Measurements from ENCODE around the gene NEUROD1.
A peak's percentile ranks its signal among the peaks of the same experiment; 100 is the strongest.
"Not testable (repeated sequence)": the region's sequence is repeated elsewhere in the genome, so short reads cannot be mapped to it uniquely, and the experiment has no call there.

Gene NEUROD1

GRCh38 chr2:181680055-181680936 lies at the start of gene NEUROD1:
Gene NEUROD1, minus strand, starts transcription at chr2:181680517. Its CDS starts 1,657 bp downstream, at chr2:181678860.
- peak; percentile 98 for DNase-seq

GRCh38 chr2:181725476-181725875 lies 45.2 kb upstream of the NEUROD1 start:
- DNase-seq: no peak

GRCh38 chr2:181724662-181725061 lies 44.3 kb upstream of the NEUROD1 start:
- no peak for DNase-seq

GRCh38 chr2:181723731-181724130 lies 43.4 kb upstream of the NEUROD1 start:
- DNase-seq: no peak

GRCh38 chr2:181715033-181715630 lies 34.8 kb upstream of the NEUROD1 start:
- DNase-seq: peak; percentile 69

GRCh38 chr2:181711051-181711450 lies 30.7 kb upstream of the NEUROD1 start:
- not testable (repeated sequence) for DNase-seq

- not testable (repeated sequence) for DNase-seq
Observed at GRCh38 chr2:181702519-181702918, 22.2 kb upstream of the NEUROD1 start.

- no peak for DNase-seq
Observed at GRCh38 chr2:181698223-181698622, 17.9 kb upstream of the NEUROD1 start.

- no peak for DNase-seq
Observed at GRCh38 chr2:181697571-181697970, 17.3 kb upstream of the NEUROD1 start.

GRCh38 chr2:181697126-181697525 lies 16.8 kb upstream of the NEUROD1 start:
- DNase-seq: no peak

GRCh38 chr2:181694271-181694670 lies 14.0 kb upstream of the NEUROD1 start:
- no peak for DNase-seq

GRCh38 chr2:181690860-181691259 lies 10.5 kb upstream of the NEUROD1 start:
- DNase-seq: no peak

GRCh38 chr2:181686576-181687185 lies 6.4 kb upstream of the NEUROD1 start:
- no peak for DNase-seq

GRCh38 chr2:181685150-181685688 lies 4.9 kb upstream of the NEUROD1 start:
- DNase-seq: no peak

- no peak for DNase-seq
Observed at GRCh38 chr2:181684454-181685149, 4.3 kb upstream of the NEUROD1 start.

- DNase-seq: no peak
Observed at GRCh38 chr2:181683518-181684453, 3.5 kb upstream of the NEUROD1 start.

- DNase-seq: no peak
Observed at GRCh38 chr2:181682795-181683517, 2.6 kb upstream of the NEUROD1 start.

- DNase-seq: no peak
Observed at GRCh38 chr2:181682026-181682789, 1.9 kb upstream of the NEUROD1 start.

- no peak for DNase-seq
Observed at GRCh38 chr2:181680937-181681811, 857 bp upstream of the NEUROD1 start.
